ENCODE measurements around the gene TOMM20.
"Not testable (repeated sequence)": the region's sequence is repeated elsewhere in the genome, so short reads cannot be mapped to it uniquely, and the experiment has no call there.

The TOMM20 gene

DNA sequence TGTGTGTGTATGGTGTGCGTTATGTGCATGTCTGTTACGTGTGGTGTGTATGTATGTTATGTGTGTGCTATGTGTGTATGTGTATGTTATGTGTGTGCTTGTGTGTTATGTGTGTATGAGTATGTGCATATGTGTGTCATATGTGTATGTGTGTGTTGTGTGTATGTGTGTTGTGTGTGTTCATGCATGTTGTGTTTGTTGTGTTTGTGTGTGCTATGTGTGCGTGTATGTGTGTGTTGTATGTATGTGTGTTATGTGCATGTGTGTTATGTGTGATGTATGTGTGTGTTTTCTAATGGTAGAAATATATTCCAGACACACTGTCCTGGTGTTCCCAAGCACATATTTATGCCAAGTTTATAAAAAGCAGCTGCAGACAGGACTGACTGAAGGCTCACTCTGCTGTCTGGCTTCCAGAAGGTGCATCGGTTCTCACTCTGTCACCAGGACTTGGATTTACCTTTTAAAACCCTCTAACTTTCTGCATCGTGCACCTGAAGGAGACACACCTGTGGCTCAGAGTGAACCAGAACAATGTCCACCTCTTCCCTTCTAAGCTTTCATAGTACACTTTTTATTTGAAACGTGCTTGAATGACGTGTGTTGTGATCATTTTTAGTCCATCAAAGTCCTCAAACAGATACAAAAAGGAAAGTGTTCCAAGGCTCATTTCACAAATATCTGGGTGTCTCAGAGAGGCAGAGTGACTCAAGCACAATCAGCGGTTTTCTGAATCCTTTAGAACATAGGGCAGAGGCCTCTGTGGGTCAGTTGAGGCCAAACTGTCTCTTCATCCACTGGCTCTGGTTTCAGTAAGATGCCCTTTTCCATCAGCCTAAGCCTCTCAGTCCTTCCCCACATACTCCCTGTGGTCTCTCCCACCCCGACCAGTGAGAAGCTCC is 49.9 kb downstream of the TOMM20 start:
- DNase-seq = peak; percentile 33

DNA sequence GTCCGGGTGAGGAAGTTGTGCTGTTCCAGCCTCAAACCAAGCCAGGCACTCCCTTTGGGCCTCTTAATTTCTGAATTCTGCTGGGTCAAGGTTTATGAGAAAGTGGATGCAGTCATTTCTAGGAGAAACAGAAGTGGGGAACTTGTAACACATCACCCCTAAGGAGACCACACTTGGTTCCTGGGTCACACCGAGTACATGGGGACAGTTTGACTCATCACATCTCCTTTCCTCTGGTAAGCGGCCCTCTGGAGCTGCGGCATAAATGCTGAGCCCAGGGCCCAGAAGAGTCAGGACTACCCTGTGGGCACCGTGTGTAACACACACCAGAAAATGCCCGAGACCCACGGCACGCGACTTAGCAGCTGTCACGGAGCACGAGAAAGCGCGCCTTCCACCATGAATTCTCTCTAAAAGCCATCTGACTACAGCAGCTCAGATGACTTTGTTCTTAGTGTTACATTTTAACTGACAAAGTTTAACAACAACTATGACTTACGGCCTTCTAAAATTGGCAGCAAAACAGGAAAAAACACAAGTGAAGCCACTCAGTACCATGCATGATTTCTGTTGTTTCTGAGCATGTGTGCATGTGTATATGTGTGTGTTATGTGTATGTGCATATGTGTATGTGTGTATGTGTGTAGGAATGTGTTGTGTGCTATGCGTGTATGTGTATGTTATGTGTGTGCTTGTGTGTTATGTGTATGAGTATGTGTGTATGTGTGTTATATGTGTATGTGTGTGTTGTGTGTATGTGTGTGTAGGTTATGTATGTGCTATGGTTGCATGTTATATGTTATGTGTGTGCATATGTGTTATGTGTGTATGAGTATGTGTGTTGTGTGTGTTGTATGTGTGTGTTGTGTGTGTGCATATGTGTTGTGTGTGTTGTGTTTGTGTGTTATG is 50.8 kb downstream of the TOMM20 start:
- no peak for DNase-seq

DNA sequence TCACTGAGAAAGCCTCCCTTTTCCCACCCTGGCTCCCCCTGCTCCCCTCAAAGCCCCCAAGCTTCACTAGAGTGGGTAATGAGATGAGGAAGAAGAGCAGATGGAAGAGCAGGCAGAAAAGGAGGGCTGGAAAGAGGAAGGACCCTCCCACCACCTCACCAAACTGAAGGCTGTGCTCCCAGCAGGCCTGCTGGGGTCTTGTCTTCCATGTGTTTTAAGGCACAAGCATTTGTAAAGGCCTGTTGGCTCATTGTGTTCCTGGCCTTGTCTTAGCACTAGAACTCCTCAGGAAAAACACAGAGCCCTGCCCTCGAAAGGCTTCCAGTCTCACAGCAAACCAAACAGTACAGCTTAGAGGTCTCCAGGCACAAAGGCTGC is 51.5 kb downstream of the TOMM20 start:
- no peak for DNase-seq

DNA sequence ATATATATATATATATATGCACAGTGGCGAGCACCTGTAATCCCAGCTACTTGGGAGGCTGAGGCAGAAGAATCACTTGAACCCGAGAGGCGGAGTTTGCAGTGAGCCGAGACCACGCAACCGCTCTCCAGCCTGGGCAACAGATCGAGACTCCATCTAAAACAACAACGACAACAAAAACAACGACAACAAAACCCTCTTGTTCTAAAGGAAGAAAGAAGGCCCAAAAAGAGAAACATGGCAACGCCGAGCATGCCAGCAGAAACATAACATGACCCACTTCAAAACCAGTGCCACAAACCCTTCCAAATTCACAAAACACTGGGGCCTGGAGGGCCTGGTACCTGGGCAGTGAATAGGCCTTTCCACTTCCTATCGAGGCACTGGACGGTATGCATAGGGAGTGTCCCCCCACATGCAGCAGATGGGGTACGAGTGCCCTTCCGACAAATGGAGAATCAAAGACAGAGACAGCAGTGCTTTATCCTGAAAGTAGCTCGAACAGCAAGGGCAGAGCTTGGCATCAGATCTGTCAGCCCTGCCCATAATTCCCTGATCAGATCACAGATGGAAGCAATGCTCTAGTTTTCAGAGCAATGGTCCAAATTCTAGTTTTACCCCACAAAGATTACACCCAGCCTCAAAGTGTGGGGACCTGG is 52.0 kb downstream of the TOMM20 start:
- DNase-seq = no peak

DNA sequence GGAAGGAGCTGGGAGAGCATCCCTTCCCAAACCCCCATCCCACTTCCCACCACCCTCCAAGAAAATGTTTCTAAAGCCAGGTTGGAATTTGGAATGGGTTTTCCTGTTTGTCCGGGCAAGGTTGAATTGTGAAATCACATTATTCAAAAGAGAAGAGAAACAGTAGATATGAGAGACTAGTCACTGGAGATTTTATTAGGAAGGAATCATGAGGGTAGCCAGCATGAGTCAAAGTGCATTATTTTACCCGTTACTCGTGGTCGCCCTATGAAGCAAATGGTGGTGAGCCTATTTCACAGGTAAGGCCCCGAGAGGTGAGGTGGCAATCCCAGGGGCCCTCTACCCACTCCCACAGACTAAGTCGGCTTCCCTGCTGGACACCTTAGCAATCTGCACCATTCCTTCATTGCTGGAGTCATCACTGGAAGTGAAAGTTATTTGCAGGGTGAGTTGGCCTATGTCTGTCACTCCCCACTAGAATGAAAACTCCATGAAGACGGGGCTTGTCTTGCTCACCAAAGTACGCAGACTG is 52.8 kb downstream of the TOMM20 start:
- no peak for DNase-seq

DNA sequence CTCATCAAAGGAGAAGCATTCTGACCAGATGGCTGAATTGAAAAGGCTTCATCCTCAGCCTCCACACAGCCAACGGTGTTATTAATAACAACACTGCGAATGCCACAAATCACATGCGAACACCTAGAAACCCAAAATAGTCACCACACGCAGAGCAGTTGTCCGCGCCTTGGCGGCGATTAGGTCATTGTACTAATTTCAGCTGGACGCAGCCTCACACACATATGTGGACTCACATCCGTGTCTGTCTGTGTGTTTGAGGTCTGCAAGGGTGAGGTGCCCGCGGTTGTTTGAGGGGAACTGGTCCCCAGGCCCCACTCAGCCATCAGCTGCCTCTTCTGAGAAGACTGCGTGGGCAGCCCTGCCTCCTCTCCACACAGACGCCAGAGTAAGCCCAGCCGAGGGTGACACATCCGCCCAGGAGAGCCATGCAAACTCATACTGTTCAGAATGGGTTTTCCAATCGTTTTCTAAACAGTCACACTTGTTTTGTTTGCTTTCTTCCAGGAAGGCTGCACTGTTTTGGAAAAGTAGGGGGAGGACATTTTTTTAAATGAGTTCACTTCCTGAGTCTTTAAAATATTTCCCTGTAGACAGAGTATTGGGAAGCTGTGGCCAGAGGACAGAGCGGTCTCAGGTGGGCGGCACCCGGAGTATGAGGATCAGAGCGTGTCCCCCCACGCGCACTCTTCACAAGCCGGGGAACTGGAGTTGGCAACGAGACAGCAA is 53.4 kb downstream of the TOMM20 start:
- peak; percentile 91 for DNase-seq

DNA sequence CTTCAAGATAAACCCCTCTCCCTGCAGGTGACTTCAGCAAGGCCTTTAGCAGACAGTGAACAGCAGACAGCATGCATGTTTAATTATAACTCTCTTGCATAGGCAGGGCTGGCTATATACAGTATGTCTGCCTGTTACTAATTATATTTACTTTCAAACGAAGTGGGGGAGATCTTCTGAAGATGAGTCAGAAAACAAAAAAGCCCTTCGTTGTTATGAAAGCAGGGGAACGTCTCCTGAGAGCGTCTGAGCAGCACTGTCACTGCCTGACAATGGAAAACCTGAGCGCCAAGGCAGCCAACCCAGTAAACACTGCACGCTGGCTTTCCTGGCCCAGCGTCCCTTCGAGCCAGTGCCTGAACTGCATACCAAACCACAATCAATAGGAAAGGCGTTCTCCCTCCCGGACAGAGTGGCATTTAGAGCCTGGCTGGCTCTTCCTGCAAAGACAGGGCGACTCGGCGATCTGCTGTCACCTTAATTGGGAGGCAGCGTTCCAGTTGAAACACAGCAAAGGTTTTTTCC is 54.1 kb downstream of the TOMM20 start:
- peak; percentile 87 for DNase-seq

DNA sequence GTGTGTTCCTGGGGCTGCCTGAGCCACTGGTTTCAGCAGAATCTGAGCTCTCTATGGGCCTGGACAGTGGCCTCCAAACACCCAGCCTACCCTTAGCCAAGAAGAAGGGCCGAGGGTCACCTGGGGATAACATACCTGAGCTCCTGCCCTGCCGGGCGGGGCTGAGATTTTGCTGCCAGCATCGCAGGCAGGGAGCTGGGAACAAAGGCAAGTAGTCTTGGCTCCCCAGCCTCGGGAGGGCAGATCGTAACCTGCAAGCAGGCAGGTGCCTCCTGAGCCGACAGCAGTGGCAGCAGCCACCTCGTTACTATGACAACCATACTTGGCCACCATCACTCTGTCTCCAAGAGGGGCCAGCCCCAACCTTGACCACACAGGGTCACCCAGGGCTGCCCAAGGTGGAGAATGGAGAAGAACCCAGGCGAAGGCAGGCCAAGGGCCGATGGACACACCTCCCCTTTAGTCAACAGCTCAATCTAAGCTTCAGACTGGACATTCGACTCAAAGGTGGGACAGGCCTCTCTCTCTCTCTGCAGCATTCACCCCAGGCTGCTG is 54.6 kb downstream of the TOMM20 start:
- DNase-seq = no peak

DNA sequence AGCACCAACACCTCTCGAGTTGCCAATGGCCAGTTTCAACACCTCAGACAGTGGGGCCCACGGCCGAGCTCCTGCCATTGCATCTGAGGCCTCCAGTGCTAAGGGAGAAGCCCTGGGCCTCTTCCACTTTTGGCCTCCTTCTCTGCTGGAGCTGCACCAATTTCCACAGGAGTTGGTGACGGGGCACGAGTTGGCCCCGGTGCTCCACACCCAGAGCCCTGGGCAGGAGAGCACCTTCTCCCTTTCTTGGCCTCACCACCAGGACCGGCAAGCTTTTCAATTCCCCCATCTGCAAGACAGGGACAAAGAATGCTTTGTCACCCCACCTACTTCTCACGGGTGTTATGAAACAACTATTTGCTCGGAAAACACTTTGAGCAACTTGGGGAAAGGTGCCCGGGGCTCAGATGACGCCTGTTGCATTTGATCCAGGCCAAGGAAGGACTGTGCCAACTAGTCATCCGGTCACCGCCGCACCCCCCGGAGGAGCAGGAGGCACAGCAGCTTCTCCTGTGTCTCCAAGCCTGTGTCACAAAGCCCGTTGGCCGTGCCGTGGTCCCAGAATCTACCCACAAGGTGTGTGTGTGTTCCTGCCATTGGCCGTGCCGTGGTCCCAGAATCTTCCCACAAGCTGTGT is 55.2 kb downstream of the TOMM20 start:
- DNase-seq = no peak

DNA sequence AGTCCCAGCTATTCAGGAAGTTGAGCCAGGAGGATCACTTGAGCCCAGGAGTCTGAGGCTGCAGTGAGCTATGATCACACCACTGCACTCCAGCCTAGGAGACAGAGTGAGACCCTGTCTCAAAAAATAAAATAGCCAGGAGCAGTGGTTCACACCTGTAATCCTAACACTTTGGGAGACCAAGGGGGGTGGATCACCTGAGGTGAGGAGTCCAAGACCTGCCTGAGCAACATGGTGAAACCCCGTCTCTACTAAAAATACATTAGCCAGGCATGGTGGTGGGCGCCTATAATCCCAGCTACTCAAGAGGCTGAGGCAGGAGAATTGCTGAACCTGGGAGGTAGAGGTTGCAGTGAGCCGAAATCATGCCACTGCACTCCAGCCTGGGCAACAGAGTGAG is 56.1 kb downstream of the TOMM20 start:
- not testable (repeated sequence) for DNase-seq

DNA sequence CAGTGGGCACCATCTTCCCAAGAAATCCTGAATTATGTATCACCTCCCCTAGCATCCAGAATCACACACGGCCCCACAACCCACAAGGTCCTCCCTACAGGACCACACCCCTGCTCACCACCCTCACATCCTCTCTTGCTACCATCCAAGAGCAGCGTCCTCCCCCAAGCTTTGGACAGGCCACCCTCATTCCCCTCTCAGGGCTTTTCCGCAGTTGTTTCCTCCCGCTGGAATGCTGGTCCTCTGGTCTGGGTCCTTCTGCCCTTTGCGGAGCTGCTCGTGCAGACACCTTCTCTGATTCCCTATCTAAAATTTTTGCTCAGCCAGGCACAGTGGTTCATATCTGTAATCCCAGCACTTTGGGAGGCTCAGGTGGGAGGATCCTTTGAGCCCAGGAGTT is 56.5 kb downstream of the TOMM20 start:
- DNase-seq = no peak

DNA sequence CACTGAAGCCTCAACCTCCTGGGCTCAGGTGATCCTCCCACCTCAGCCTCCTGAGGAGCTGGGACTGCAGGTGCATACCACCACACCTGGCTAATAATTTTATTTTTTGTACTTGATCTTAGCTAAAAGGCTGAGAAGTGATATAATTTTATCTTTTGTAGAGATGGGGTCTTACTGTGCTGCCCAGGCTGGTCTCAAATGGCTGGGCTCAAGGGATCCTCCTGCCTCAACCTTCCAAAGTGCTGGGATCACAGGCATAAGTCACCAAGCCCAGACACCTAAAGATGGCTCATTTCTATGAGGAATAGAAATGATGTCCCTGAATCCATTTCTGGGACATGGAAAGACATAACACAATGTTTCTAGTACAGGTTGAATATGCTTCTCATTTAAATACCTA is 57.8 kb downstream of the TOMM20 start:
- DNase-seq = no peak

DNA sequence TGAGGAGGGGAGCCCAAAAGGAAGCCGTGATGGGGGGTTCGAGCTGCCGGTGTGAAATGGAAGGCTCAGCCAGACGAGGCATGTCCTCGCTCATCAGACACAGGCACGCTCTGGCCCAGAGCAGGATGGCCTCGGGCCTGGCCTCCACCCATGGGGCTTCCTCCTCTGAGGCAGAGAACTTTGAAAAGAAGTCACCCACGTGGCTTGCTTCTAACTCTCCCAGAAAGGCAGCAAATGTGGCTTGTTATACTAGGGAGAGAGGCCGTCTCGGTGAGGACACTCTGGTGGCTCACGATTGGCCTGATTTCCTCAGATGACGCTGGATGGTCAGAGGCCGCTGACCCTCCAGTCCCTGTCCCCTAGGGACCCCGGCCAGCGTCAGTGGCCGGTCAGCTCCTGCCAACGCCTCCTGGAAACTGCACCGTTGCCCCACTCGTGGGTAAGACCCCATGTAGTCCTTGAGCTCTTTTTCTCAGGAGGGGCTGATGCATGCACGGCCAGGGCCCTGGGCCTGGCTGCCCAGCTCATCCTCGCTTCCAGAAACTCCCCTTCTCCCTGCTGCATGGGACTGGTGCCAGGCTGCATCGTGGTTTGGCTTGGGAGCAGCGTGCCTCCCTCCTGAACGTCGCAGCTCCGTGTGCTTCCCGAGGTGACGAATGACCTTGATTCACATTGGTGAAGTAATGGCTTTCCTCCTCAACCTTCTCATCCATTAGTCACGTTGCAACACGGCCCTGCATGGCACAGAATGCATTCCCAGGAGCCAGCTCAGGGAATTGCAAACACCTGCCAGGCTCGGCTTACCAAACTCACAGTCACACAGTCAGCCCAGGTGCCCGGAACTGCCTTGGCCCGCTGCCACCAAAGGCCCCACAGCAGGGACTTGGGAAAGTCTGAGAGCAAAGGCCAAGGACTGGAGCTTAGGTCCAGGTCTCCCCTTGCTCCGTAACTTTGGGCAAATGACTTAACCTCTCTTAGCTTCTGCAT is 58.8 kb downstream of the TOMM20 start:
- DNase-seq = peak; percentile 60

DNA sequence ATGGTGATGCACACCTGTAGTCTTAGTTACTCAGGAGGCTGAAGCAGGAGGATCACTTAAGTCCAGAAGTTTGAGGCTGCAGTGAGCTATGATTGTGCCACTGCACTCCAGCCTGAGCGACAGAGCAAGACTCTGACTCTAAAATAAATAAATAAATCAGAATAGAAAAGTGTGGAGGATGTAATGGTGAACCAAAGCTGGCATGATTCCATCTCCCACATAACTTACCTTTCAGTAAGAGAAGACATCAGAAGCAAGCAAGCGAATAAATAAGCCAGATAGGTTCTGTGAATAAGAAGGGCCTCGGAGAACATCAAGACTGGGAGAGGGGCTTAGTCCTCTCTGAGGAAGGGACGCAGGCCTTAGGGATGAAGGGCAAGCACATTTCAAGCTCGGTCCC is 59.5 kb downstream of the TOMM20 start:
- no peak for DNase-seq

DNA sequence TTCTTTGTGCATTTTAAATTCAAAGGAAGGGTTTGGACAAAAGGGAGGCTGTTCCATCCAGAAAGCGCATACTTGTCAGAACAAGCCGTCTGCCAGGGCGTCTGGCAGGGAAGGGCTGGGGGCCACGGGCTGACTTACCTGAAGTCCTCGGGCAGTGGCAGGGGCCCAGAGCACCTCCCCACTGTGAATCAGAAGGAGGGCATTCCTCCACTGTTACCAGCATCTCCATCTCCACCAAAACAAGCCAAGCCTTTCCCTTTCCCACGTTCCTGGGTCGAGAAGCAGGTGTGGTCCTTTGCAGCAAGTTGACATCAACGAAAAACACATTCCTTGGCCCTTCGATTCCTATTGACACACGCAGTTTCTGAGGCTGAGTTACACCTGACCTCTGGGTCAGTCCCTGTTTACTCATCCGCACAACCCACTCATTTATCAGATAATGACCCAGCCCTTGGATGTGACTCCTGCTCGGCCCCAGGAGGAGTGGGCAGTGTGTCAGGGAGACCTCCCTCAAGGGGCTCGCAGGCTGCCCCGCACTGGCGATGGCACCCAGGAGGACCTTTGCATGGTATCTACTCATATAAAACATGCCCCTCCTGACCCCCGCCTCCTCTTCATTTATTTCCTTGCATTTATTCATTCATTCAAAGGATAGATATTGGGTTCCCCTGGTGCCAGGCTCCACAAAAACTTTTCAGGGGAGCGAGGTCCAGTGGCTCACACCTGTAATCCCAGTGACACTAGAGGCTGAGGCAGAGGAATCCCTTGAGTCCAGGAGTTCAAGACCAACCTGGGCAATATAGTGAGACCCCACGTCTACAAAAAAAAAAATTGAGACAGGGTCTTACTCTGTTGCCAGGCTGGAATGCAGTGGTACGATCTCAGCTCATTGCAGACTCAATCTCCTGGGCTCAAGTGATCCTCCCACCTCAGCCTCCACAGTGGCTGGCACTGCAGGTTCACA is 60.2 kb downstream of the TOMM20 start:
- no peak for DNase-seq

DNA sequence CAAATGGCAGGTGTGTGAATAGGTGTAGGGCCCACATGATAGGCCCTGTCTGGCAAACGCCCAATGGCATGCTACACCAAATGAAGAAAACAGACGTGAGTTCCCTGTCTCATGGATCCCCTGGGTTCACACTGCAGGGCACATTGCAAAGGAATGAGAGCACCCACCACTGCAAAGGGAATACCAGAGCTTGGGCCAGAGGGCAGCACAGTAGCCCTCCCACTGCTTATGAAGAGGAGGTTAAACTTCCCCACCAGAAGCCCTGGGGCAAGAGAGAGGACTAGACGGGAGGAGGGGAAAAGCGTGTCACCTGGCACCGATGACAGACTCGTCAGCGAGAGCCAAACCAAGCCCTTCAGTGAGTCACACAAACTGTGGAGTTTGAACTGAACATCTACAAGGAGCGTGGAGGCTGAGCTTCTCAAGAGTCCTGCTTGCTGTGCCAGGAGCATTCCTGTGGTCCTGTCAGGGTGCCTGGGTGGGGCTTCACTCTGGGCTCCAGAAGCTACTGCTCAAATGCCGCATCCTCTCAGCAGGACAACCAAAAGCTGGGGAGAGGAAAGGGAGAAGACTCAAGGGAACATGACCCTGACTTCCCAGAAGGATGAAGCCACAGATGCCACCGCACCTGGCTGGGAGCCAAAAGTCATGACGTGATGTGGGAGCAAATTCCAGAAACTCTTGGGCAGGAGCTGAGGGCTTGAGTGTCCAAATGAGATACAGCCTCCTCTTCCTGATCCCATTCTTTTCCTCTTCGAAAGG is 61.1 kb downstream of the TOMM20 start:
- DNase-seq = peak; percentile 100

DNA sequence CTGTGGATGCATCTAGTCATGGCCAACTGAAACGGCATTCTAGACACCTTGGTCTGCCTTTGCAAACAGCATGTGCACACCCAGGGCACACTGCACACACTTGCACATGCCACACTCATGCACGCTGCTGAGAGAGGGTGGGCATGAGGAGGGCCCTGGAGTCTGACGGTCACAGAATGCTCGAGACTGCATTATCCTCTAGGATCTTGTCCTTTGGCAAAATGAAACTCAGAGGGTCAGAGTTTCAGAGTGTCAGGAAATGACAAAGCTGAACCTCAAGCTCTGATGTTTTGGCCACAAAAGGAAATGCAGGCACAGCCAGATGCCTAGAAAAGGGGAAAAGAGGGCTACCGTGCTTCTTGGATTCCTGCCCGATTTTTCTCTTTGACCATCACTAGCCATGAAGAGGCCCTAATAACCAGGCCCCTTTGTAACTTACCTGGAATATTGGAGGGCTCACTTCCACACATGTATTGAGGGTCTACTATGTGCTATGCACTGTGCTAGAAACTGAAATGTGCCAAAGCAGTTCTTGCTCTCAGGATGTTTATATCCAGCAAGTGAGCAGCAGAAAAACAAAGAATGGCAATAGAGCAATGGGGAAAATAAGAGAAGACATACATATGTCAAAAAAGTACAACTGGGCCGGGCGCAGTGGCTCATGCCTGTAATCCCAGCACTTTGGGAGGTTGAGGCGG is 65.4 kb downstream of the TOMM20 start:
- DNase-seq = no peak
